ENCODE results near the gene SUPT4H1.

GRCh38 chr17:58322581-58323185 lies 29.3 kb downstream of the SUPT4H1 start:
- TF ChIP-seq, protein P1, sequence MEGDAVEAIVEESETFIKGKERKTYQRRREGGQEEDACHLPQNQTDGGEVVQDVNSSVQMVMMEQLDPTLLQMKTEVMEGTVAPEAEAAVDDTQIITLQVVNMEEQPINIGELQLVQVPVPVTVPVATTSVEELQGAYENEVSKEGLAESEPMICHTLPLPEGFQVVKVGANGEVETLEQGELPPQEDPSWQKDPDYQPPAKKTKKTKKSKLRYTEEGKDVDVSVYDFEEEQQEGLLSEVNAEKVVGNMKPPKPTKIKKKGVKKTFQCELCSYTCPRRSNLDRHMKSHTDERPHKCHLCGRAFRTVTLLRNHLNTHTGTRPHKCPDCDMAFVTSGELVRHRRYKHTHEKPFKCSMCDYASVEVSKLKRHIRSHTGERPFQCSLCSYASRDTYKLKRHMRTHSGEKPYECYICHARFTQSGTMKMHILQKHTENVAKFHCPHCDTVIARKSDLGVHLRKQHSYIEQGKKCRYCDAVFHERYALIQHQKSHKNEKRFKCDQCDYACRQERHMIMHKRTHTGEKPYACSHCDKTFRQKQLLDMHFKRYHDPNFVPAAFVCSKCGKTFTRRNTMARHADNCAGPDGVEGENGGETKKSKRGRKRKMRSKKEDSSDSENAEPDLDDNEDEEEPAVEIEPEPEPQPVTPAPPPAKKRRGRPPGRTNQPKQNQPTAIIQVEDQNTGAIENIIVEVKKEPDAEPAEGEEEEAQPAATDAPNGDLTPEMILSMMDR (IDR thresholded peaks at IDR 0.05): no peak
- TF ChIP-seq EZH2 (IDR thresholded peaks at IDR 0.05; ENCODE audit: borderline replicate concordance, insufficient read depth, low read depth, low read length, poor library complexity, severe bottlenecking): no peak
